MCF 10A (cell line): ENCODE data around the gene SERINC5. TPM values are rescaled to one million over a fixed set of nuclear protein-coding genes. Genes with fewer than 3 reads are reported as not detected.
A peak's percentile ranks its signal among the peaks of the same experiment; 100 is the strongest.

Source experiments
- BruUV-seq: library from RNA; stranded (reverse); fragments of 400-500 nt; replicated peaks from 2 replicates; lab custom pipeline; 2021; lab: Mats Ljungman, UMichigan
- CTCF ChIA-PET: fragments of 300-600 bp; sonication (Branson Sonifier 250); formaldehyde crosslinking; extraction: SDS; loops from one replicate; lab custom pipeline; 2021; ENCODE audit warnings: antibody characterized with exemption, inconsistent platforms; lab: Yijun Ruan, JAX
- POLR2A ChIA-PET: fragments of 300-600, 350-650 bp; sonication (Branson Sonifier 250); formaldehyde crosslinking; extraction: SDS; loops from one replicate; lab custom pipeline; 2020; ENCODE audit warnings: antibody characterized with exemption, inconsistent platforms; lab: Yijun Ruan, JAX
- DNase-seq: peaks from one replicate; pipeline ENCODE4 v3.0.0-alpha.2; 2018; ENCODE audit not compliant: unreplicated experiment
- H3K27ac Mint-ChIP-seq: one replicate; pipeline ENCODE4 v1.8.0; 2022; ENCODE audit warnings: mild to moderate bottlenecking, low read depth, mixed read lengths; ENCODE audit not compliant: unreplicated experiment
- H3K27me3 Mint-ChIP-seq: one replicate; pipeline ENCODE4 v1.8.0; 2022; ENCODE audit warnings: mixed read lengths; ENCODE audit not compliant: insufficient read depth, unreplicated experiment
- H3K36me3 Mint-ChIP-seq: one replicate; pipeline ENCODE4 v1.8.0; 2022; ENCODE audit warnings: mild to moderate bottlenecking, moderate library complexity, mixed read lengths; ENCODE audit not compliant: insufficient read depth, unreplicated experiment
- H3K4me1 Mint-ChIP-seq: one replicate; pipeline ENCODE4 v1.8.0; 2022; ENCODE audit warnings: mixed read lengths; ENCODE audit not compliant: insufficient read depth, unreplicated experiment
- H3K4me3 Mint-ChIP-seq: one replicate; pipeline ENCODE4 v1.8.0; 2022; ENCODE audit warnings: mild to moderate bottlenecking, moderate library complexity, mixed read lengths; ENCODE audit not compliant: unreplicated experiment
- H3K9me3 Mint-ChIP-seq: one replicate; pipeline ENCODE4 v1.8.0; 2022; ENCODE audit warnings: mixed read lengths; ENCODE audit not compliant: unreplicated experiment
- CTCF ChIP-seq: fragments of 200-600 bp; IDR thresholded peaks from one replicate; pipeline ENCODE4 v1.8.0; 2022; ENCODE audit warnings: antibody characterized with exemption, mild to moderate bottlenecking; ENCODE audit not compliant: unreplicated experiment
- intact Hi-C: fragments of 100-400 bp; cut with micrococcal nuclease; formaldehyde crosslinking; loops from 2 replicates; pipeline ENCODE4 v1.14.1; 2022
- total RNA-seq: library from RNA; stranded (reverse); gene quantifications from 2 replicates; pipeline ENCODE4 v1.2.3, GENCODE V29; 2022

SERINC5 gene
- total RNA-seq, 1 experiment from 2014 or later = 17.1 TPM

- Mint-ChIP-seq H3K27ac (no peak overlapping the region), H3K9me3 (no peaks in the 10 kb centered on the region), H3K27me3 (no peaks in the 10 kb centered on the region), H3K4me3 (no peak overlapping the region), H3K36me3 (peaks cover 5% of the 10 kb centered on the region), H3K4me1 (peaks cover 7% of the 10 kb centered on the region)
- BruUV-seq = no TSS peak
- TF ChIP-seq CTCF = no peak
- intact Hi-C loops = no loop called here
- DNase-seq = no peak
- CTCF ChIA-PET = interaction anchor here (0.6 to 0.7 kb wide), 2 partner anchors 8 to 42 kb away, joined by 3 read pairs; no protein-coding TSS in a partner anchor
- POLR2A ChIA-PET = interaction anchor here (0.7 to 1.3 kb wide), 2 partner anchors 9 to 15 kb away, joined by 3 to 4 read pairs; no protein-coding TSS in a partner anchor
Measured at GRCh38 chr5:80239680-80240367, 16.0 kb downstream of the SERINC5 start.

- DNase-seq = peak; percentile 41
- no TSS peak for BruUV-seq
- H3K4me3 Mint-ChIP-seq = no peak overlapping the region
- no peaks in the 10 kb centered on the region for H3K9me3 Mint-ChIP-seq
- intact Hi-C loops = no loop called here
- H3K27ac Mint-ChIP-seq = no peak overlapping the region
- POLR2A ChIA-PET = interaction anchor here (0.7 to 1.3 kb wide), 4 partner anchors 8 to 16 kb away, joined by 3 to 4 read pairs (median 4); partner anchors contain the start of gene SERINC5
- peaks cover 7% of the 10 kb centered on the region for H3K4me1 Mint-ChIP-seq
- no peak for TF ChIP-seq CTCF
- no peaks in the 10 kb centered on the region for H3K27me3 Mint-ChIP-seq
- H3K36me3 Mint-ChIP-seq = peaks cover 5% of the 10 kb centered on the region
- CTCF ChIA-PET = interaction anchor here (0.6 to 0.7 kb wide), 3 partner anchors 7 to 924 kb away, joined by 3 read pairs; no protein-coding TSS in a partner anchor
Measured at GRCh38 chr5:80238778-80239679, 16.8 kb downstream of the SERINC5 start.

- H3K4me3 Mint-ChIP-seq = no peak overlapping the region
- ChIA-PET POLR2A (interaction anchor here (0.7 to 1.2 kb wide), 2 partner anchors 9 to 17 kb away, joined by 3 to 4 read pairs; partner anchors contain the start of gene SERINC5), CTCF (interaction anchor here (0.7 kb wide), 1 partner anchor 925 kb away, joined by 3 read pairs; no protein-coding TSS in a partner anchor)
- peaks cover 7% of the 10 kb centered on the region for H3K4me1 Mint-ChIP-seq
- BruUV-seq = no TSS peak
- DNase-seq = no peak
- H3K27ac Mint-ChIP-seq = no peak overlapping the region
- H3K27me3 Mint-ChIP-seq = no peaks in the 10 kb centered on the region
- H3K36me3 Mint-ChIP-seq = peaks cover 5% of the 10 kb centered on the region
- H3K9me3 Mint-ChIP-seq = no peaks in the 10 kb centered on the region
- intact Hi-C loops = no loop called here
- TF ChIP-seq CTCF = no peak
Measured at GRCh38 chr5:80238097-80238496, 17.8 kb downstream of the SERINC5 start.
